Fibroblast of villous mesenchyme (primary cell): ENCODE data around the gene NDUFAF2. TPM values are rescaled to one million over a fixed set of nuclear protein-coding genes. Genes with fewer than 3 reads are reported as not detected.

Source experiments
- DNase-seq: peaks from one replicate; pipeline ENCODE4 v3.0.0-alpha.2; 2010; ENCODE audit warnings: low read depth
- H3K4me3 ChIP-seq: 2 replicates; pipeline ENCODE4 v1.5.1; 2011; ENCODE audit warnings: low read depth, mild to moderate bottlenecking, low read length
- total RNA-seq: library from RNA; depleted of rRNA; stranded (reverse); fragments of >200 nt; gene quantifications from 2 replicates; pipeline ENCODE4 v1.2.3, GENCODE V29; 2012
- TF ChIP-seq, protein P1 (sequence below): IDR thresholded peaks from 2 replicates; pipeline ENCODE4 v1.5.1; 2012; ENCODE audit warnings: low read depth, mild to moderate bottlenecking, low read length; ENCODE audit not compliant: insufficient read depth

Gene NDUFAF2
- total RNA-seq, 1 donor = 28.9 TPM

- TF ChIP-seq, protein P1, sequence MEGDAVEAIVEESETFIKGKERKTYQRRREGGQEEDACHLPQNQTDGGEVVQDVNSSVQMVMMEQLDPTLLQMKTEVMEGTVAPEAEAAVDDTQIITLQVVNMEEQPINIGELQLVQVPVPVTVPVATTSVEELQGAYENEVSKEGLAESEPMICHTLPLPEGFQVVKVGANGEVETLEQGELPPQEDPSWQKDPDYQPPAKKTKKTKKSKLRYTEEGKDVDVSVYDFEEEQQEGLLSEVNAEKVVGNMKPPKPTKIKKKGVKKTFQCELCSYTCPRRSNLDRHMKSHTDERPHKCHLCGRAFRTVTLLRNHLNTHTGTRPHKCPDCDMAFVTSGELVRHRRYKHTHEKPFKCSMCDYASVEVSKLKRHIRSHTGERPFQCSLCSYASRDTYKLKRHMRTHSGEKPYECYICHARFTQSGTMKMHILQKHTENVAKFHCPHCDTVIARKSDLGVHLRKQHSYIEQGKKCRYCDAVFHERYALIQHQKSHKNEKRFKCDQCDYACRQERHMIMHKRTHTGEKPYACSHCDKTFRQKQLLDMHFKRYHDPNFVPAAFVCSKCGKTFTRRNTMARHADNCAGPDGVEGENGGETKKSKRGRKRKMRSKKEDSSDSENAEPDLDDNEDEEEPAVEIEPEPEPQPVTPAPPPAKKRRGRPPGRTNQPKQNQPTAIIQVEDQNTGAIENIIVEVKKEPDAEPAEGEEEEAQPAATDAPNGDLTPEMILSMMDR = peak; percentile 23
- H3K4me3 ChIP-seq = no peak overlapping the region
- peak; percentile 11 for DNase-seq
Measured at GRCh38 chr5:60929024-60929423, 16.0 kb upstream of the NDUFAF2 start.

DNA sequence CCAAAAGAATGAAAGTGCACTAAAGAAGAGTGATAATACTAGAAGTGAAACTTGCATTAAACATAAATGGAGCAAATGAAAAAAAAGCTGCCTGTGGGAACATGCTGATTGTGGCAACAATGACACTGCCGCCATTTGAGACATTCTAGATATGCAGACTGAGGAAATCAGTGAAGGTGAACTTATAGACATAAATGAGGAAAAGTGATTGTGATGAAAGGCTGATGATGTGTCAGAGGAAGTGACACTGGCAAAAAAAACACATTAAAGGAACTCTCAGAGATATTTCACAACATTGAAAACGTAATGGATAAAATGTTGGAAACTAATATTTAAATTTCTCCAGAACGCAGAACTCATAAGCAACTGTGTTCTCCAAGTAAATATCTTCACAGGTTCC, 1.4 kb upstream of the NDUFAF2 start:
- TF ChIP-seq, protein P1 = no peak
- no peak for DNase-seq
- no peak overlapping the region for H3K4me3 ChIP-seq

DNA sequence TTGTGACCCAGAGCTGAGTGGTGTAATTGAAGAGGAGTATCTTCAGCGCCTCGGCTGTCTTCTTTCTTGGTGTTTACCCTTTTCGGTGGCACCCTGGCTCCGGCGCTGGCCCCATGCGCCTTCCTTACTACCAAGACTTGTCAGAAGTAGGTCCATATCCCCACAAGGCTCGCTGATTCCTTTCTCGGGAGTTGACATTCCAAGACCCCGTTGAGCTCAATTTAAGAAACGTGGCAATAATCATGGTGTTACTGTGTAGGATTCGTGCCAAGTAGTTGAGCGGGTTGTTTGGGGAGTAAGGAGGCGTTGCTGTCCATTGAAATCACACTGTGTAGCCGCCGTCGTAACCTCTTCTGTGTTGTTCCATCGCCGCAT, 795 bp downstream of the NDUFAF2 start:
- DNase-seq = peak; percentile 70
- H3K4me3 ChIP-seq = peak overlapping the region; percentile 88
- TF ChIP-seq, protein P1 = no peak

GRCh38 chr5:60948738-60949137, 3.7 kb downstream of the NDUFAF2 start:
- no peak for DNase-seq
- no peak overlapping the region for H3K4me3 ChIP-seq
- TF ChIP-seq, protein P1 = no peak

- no peak for DNase-seq
- TF ChIP-seq, protein P1 = no peak
Measured at GRCh38 chr5:60955239-60955638, 10.2 kb downstream of the NDUFAF2 start.

DNA sequence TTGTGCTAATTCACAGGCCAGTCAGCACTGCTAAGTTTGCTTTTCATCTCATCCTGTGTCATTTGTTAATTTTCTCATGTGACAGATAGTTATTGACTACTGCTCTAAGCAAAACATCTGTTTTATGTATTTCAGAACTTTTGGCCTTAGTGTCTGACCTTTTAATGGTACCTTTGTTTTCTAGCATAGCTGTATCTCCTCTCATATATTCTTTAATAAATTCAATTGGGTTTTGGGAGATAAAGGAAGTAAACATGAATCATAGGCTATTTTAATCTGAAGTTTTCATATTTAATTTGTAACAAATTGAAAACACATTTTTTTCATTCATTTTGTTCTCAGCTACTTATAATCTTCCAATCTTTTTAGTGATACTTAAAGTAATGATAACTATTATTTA, 13.1 kb downstream of the NDUFAF2 start:
- H3K4me3 ChIP-seq = no peak overlapping the region
- DNase-seq = no peak
- TF ChIP-seq, protein P1 = no peak

More at GRCh38 chr5:60955239-60955638, 10.2 kb downstream of the NDUFAF2 start:
- no peak overlapping the region for H3K4me3 ChIP-seq

DNA sequence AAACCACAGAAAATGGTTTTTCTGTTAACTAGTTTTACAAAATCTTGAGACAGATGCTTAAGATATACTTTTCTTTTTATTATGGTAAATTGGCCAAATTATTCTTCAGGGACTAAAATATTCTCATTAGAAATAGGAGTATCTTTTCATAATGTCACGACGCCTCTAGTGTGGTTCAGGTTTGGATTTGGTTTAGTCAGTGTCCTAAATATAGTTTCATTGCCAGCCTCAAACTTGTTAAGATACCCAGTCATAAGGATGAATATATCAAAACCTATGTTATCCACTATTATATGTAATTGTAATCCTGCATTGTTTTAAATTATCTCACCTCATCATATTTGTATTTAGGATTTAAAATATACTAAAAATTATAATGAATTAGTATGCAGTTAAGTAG, 13.7 kb downstream of the NDUFAF2 start:
- TF ChIP-seq, protein P1 = no peak

More for the DNA sequence above, 13.7 kb downstream of the NDUFAF2 start:
- H3K4me3 ChIP-seq = no peak overlapping the region
- no peak for DNase-seq
